Smooth muscle cell (in vitro differentiated cells): ENCODE measurements around the gene KNSTRN. TPM values are rescaled to one million over a fixed set of nuclear protein-coding genes. Genes with fewer than 3 reads are reported as not detected.

ENCODE experiments used
- DNase-seq: peaks from one replicate; lab custom pipeline; 2025; ENCODE audit not compliant: unreplicated experiment; lab: John Stamatoyannopoulos, UW
- H2AFZ ChIP-seq: fragments of 200-600 bp; sonication (generic); 2 replicates; pipeline ENCODE4 v1.6.0; 2016; ENCODE audit warnings: antibody characterized with exemption, low read depth, mild to moderate bottlenecking
- H3F3A ChIP-seq: fragments of 200-600 bp; sonication (generic); 2 replicates; pipeline ENCODE4 v1.6.0; 2017; ENCODE audit warnings: antibody characterized with exemption, low read depth
- H3K27ac ChIP-seq: fragments of 200-600 bp; sonication (generic); 2 replicates; pipeline ENCODE4 v1.5.1; 2016; ENCODE audit warnings: low read depth, mild to moderate bottlenecking
- H3K27me3 ChIP-seq: fragments of 200-600 bp; sonication (generic); 2 replicates; pipeline ENCODE4 v1.6.1; 2016; ENCODE audit warnings: low read depth, mild to moderate bottlenecking
- H3K36me3 ChIP-seq: fragments of 200-600 bp; sonication (generic); 2 replicates; pipeline ENCODE4 v1.5.1; 2016; ENCODE audit warnings: low read depth
- H3K4me1 ChIP-seq: fragments of 200-600 bp; sonication (generic); 2 replicates; pipeline ENCODE4 v1.5.1; 2016; ENCODE audit warnings: low read depth
- H3K4me2 ChIP-seq: fragments of 200-600 bp; sonication (generic); 2 replicates; pipeline ENCODE4 v1.6.0; 2016; ENCODE audit warnings: mild to moderate bottlenecking
- H3K4me3 ChIP-seq: fragments of 200-600 bp; sonication (generic); 2 replicates; pipeline ENCODE4 v1.5.1; 2016; ENCODE audit warnings: mild to moderate bottlenecking
- H3K79me2 ChIP-seq: fragments of 200-600 bp; sonication (generic); 2 replicates; pipeline ENCODE4 v1.6.0; 2016; ENCODE audit warnings: low read depth, mild to moderate bottlenecking
- H3K9ac ChIP-seq: fragments of 200-600 bp; sonication (generic); 2 replicates; pipeline ENCODE4 v1.6.0; 2016; ENCODE audit warnings: low read depth
- H3K9me3 ChIP-seq: fragments of 200-600 bp; sonication (generic); replicated peaks from 2 replicates; pipeline ENCODE4 v1.5.1; 2016; ENCODE audit warnings: low read depth
- H4K20me1 ChIP-seq: fragments of 200-600 bp; sonication (generic); 2 replicates; pipeline ENCODE4 v1.6.0; 2016; ENCODE audit warnings: low read depth
- CTCF ChIP-seq: fragments of 200-600 bp; sonication (generic); IDR thresholded peaks from 2 replicates; pipeline ENCODE4 v1.5.1; 2017; ENCODE audit warnings: borderline replicate concordance, mild to moderate bottlenecking, antibody characterized with exemption; ENCODE audit not compliant: insufficient read depth, poor library complexity, severe bottlenecking
- WGBS: methylation state at CpG from one replicate; pipeline ENCODE4 v1.1.7; 2016; ENCODE audit warnings: low lambda C conversion rate; 5-methylcytosine and 5-hydroxymethylcytosine counted together
- polyA plus RNA-seq: library from polyadenylated mRNA; unstranded; fragments of >200 nt; fragmentation: Nextera tagmentation; extraction: Ambion mirVana; gene quantifications from 2 replicates; pipeline ENCODE4 v1.2.1, GENCODE V29; 2016
- total RNA-seq: library from RNA; depleted of rRNA; stranded (reverse); fragments of >200 nt; gene quantifications from 2 replicates; pipeline ENCODE4 v1.2.3, GENCODE V29; 2014

KNSTRN gene
- total and polyA plus RNA-seq, 2 experiments from 2014 or later = 17.3 to 27.0 TPM

DNA sequence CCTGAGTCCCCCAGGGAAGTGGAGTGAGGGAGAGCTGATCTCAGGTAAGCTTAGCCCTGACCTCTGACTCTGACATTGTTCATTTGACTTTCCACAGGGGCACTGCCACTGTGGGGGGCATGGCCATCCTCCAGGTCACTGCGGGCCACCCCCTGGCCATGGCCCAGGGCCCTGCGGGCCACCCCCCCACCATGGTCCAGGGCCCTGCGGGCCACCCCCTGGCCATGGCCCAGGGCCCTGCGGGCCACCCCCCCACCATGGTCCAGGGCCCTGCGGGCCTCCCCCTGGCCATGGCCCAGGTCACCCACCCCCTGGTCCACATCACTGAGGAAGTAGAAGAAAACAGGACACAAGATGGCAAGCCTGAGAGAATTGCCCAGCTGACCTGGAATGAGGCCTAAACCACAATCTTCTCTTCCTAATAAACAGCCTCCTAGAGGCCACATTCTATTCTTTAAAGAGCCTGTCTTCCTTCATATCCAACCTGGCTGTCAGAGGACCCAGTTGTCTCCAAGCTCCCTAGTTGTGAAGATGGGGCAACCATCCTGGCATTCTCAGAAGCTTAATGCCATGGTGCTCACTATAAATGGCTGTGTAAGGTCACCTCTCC is 26.4 kb upstream of the KNSTRN start:
- Histone ChIP-seq H3K4me3 (no peak overlapping the region), H3K9me3 (no peaks in the 10 kb centered on the region), H3K4me1 (no peaks in the 10 kb centered on the region), H3K79me2 (no peaks in the 10 kb centered on the region), H3K27me3 (peaks cover 5% of the 10 kb centered on the region), H3K36me3 (no peaks in the 10 kb centered on the region), H3F3A (no peaks in the 10 kb centered on the region), H2AFZ (no peak overlapping the region), H3K27ac (no peak overlapping the region), H3K4me2 (no peak overlapping the region), H3K9ac (no peak overlapping the region), H4K20me1 (no peaks in the 10 kb centered on the region)
- DNase-seq = no peak
- WGBS = 97% methylated on average over 5 of the region's 5 CpGs
- TF ChIP-seq CTCF = no peak

DNA sequence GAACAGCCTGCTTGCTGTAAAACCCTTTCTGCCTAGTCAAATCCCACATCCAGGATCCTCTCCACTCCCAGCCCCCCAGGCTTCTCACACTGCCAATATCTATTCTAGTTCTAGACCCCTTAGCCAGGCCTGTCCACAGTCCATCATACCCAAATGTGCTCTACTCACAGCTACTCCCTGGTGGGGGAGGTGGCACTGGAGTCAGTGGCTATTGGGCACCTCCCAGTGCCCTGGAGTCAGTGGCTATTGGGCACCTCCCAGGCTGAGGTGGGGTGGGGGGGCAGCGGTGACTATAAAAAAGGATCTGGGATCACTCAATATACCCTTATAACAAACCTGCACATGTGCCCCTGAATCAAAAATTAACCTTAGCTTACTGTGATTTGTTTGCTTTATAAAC is 25.3 kb upstream of the KNSTRN start:
- H3F3A ChIP-seq = no peaks in the 10 kb centered on the region
- H3K27ac ChIP-seq = no peak overlapping the region
- no peaks in the 10 kb centered on the region for H3K4me1 ChIP-seq
- no peaks in the 10 kb centered on the region for H3K79me2 ChIP-seq
- H4K20me1 ChIP-seq = no peaks in the 10 kb centered on the region
- H2AFZ ChIP-seq = no peak overlapping the region
- H3K9me3 ChIP-seq = no peaks in the 10 kb centered on the region
- no peak for TF ChIP-seq CTCF
- no peak overlapping the region for H3K9ac ChIP-seq
- H3K36me3 ChIP-seq = no peaks in the 10 kb centered on the region
- peak overlapping the region; percentile 96 for H3K4me2 ChIP-seq
- H3K27me3 ChIP-seq = peaks cover 12% of the 10 kb centered on the region
- 79% methylated on average over 1 of the region's 1 CpG for WGBS
- H3K4me3 ChIP-seq = peak overlapping the region; percentile 59
- DNase-seq = no peak

DNA sequence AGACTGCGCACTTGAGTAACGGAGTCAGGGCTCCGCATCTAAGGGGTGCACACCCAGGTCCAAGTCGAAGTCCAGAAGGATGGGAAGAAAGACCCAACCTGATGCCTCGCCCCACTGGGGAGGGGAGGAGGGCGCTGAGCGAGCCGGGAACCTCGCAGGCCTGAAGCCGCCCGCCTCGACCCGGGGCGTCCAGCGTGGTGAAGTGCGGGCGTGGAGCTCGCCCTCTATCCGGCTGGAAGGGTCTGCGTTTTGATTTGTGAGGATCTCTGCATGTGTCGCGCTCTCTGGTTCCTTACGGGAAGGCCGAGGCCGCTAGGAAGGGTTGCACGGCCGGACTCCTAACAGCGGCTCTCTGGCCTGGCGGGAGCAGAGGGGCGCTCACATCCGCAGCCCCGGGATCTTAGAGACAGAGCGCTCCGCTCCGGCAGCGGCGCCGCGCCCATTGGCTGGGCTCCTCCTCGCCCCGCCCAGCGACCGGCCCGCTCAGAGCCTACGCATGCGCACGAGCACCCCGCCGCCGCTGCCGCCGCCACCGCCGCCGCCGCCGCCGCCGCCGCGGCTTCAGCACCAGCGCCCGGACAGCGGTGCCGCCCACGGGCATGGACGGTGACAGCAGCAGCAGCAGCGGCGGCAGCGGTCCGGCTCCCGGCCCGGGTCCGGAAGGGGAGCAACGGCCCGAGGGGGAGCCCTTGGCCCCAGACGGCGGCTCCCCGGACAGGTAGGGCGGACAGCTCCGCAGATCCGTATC is 24.6 kb upstream of the KNSTRN start, which contains the start of gene DISP2:
TSS of gene DISP2 (plus strand) at position 497 of the 748 bp plus-strand sequence. CDS start at position 600, 103 bp downstream.
- Histone ChIP-seq H4K20me1 (no peaks in the 10 kb centered on the region), H3K4me2 (peak within 1 kb of the TSS; percentile 96), H3K36me3 (no peaks in the 10 kb centered on the region), H3K4me1 (no peaks in the 10 kb centered on the region), H3K27me3 (peaks cover 12% of the 10 kb centered on the region), H3K9me3 (no peaks in the 10 kb centered on the region), H3K9ac (no peak within 1 kb of the TSS), H3K27ac (no peak within 1 kb of the TSS), H3K4me3 (peak within 1 kb of the TSS; percentile 59), H3K79me2 (no peaks in the 10 kb centered on the region), H2AFZ (peak within 1 kb of the TSS; percentile 98), H3F3A (no peaks in the 10 kb centered on the region)
- 5% methylated on average over 69 of the region's 82 CpGs for WGBS
- DNase-seq = peak; percentile 82
- TF ChIP-seq CTCF = no peak
